Tibial nerve (tissue), 3 donors: ENCODE data around the gene MUC5AC.

Source experiments
- POLR2A ChIP-seq, 2 donors: fragments of 450-650 bp; IDR thresholded peaks; one replicate each; pipeline ENCODE4 v1.6.1; 2017; ENCODE audit warnings: antibody characterized with exemption in 2 of 2, mild to moderate bottlenecking in 2 of 2, moderate library complexity in 2 of 2
- TF ChIP-seq, protein P1 (sequence below), 5 experiments: fragments of 200-600 bp in 3 of 5; fragments of 450-650 bp in 2 of 5; sonication (generic) in 3 of 5; IDR thresholded peaks; one replicate each; pipeline ENCODE4 v1.5.1; 2016 to 2019; ENCODE audit warnings: antibody characterized with exemption in 5 of 5, mild to moderate bottlenecking in 3 of 5, moderate library complexity in 2 of 5

DNA sequence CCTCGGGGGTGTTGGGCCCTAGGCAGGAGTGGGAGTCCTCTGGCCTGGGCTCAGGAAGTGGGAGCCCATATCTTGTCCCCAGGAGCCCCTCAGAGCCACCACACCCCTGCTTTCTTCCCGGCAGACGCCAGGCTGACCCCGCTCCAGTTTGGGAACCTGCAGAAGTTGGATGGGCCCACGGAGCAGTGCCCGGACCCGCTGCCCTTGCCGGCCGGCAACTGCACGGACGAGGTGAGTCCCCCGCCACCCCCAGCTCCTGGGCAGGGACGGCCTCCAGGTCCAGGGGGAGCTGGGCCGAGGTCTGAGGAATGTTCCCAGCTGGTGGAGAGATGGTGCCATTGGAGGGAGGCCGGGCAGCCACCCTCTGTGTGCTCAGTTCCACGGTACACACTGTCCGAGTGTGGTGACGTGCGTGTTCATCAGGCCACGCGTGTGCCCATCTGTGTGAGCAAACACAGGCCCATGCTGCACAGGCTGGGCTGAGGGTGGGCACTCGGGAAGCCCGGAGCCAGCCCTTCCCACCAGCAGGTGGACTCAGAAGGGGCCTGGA is 69.9 kb downstream of the MUC5AC start:
- TF ChIP-seq, protein P1, sequence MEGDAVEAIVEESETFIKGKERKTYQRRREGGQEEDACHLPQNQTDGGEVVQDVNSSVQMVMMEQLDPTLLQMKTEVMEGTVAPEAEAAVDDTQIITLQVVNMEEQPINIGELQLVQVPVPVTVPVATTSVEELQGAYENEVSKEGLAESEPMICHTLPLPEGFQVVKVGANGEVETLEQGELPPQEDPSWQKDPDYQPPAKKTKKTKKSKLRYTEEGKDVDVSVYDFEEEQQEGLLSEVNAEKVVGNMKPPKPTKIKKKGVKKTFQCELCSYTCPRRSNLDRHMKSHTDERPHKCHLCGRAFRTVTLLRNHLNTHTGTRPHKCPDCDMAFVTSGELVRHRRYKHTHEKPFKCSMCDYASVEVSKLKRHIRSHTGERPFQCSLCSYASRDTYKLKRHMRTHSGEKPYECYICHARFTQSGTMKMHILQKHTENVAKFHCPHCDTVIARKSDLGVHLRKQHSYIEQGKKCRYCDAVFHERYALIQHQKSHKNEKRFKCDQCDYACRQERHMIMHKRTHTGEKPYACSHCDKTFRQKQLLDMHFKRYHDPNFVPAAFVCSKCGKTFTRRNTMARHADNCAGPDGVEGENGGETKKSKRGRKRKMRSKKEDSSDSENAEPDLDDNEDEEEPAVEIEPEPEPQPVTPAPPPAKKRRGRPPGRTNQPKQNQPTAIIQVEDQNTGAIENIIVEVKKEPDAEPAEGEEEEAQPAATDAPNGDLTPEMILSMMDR (IDR thresholded peaks at IDR 0.05) = no peak
- TF ChIP-seq POLR2A (IDR thresholded peaks at IDR 0.05) = no peak
